A673 (cell line): ENCODE measurements around the gene OR52M1.

Experiments used
- EZH2 ChIP-seq: fragments of 200-600 bp; sonication (generic); IDR thresholded peaks from 2 replicates; pipeline ENCODE4 v1.6.1; 2017; ENCODE audit warnings: borderline replicate concordance, low read depth, mild to moderate bottlenecking, mixed read lengths, antibody characterized with exemption, low read length; ENCODE audit not compliant: poor library complexity, severe bottlenecking
- TF ChIP-seq, protein P1 (sequence below): fragments of 300-800, 200-600 bp; sonication (generic); conservative IDR thresholded peaks from 2 replicates; pipeline ENCODE4 v1.5.1; 2017; ENCODE audit warnings: low read depth, mild to moderate bottlenecking, antibody characterized with exemption, low read length, moderate library complexity, mixed read lengths

DNA sequence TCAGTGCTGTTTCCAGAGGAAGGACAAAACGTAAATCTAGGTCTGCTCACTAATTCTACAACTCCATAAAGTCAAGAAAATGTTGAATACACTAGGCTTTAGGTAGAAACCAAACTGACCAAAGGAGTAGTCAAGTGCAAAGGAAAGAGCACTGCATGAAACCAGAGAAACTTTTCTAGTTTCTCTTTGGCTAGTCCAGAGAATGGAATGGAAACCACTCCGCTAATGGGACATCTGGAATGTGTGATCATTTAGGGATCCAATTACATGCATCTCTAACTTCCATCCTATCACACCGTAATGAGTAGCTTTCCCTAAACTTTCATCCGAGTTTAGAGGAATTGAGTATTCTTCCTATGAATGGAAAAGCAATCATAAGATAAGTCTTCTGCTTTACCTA lies 2.4 kb downstream of the OR52M1 start:
- TF ChIP-seq, protein P1, sequence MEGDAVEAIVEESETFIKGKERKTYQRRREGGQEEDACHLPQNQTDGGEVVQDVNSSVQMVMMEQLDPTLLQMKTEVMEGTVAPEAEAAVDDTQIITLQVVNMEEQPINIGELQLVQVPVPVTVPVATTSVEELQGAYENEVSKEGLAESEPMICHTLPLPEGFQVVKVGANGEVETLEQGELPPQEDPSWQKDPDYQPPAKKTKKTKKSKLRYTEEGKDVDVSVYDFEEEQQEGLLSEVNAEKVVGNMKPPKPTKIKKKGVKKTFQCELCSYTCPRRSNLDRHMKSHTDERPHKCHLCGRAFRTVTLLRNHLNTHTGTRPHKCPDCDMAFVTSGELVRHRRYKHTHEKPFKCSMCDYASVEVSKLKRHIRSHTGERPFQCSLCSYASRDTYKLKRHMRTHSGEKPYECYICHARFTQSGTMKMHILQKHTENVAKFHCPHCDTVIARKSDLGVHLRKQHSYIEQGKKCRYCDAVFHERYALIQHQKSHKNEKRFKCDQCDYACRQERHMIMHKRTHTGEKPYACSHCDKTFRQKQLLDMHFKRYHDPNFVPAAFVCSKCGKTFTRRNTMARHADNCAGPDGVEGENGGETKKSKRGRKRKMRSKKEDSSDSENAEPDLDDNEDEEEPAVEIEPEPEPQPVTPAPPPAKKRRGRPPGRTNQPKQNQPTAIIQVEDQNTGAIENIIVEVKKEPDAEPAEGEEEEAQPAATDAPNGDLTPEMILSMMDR, result no peak
- TF ChIP-seq EZH2, result no peak
